HG02798 (cell line): ENCODE results near the gene PLA2G15.
A peak's percentile ranks its signal among the peaks of the same experiment; 100 is the strongest.

Source experiments
- ATAC-seq: cut with Tn5 transposase; IDR thresholded peaks from one replicate; pipeline ENCODE4 v1.9.1; 2021; ENCODE audit warnings: mild to moderate bottlenecking; ENCODE audit not compliant: unreplicated experiment, poor library complexity

PLA2G15 gene, protein sequence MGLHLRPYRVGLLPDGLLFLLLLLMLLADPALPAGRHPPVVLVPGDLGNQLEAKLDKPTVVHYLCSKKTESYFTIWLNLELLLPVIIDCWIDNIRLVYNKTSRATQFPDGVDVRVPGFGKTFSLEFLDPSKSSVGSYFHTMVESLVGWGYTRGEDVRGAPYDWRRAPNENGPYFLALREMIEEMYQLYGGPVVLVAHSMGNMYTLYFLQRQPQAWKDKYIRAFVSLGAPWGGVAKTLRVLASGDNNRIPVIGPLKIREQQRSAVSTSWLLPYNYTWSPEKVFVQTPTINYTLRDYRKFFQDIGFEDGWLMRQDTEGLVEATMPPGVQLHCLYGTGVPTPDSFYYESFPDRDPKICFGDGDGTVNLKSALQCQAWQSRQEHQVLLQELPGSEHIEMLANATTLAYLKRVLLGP

DNA sequence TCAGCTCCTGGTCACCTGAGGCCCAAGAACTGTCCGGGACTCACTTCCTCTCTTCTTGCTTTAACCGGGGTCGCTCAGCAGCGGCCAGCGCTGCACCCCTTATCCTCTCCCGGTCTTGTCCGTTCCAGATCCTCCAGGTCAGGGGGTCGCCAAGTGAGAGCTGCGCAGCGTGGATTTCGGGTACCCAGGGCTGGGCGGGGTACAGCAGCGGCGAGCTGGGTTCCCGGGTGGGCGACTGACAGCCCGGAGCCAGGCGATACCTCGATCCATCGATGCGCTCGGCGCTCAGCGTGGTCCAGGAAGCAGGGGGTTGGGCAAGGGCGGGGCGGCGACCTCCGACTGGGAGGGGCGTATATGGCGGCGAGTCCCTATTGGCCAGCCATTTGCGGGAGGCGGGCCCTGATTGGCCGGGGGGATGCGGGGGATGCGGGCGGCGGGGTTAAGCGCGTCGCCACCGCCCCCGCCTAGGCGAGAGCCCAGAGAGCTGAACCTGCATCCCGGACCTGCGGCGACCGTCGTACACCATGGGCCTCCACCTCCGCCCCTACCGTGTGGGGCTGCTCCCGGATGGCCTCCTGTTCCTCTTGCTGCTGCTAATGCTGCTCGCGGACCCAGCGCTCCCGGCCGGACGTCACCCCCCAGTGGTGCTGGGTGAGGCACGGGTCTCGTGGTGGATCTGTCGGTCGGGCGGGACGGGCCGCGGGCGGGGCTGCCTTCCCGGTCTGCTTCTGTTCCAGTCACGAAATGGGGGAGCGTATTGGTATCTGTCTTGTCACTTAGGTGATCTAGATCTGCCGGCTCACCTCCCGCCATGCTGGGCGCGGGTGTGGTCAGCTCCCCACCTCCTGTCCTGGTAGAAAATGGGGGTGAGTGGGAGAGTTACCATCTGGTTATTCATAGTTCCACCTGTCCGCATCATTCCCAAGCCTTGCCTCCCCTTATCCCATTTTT lies at the start of gene PLA2G15:
Gene PLA2G15 (plus strand): TSS at position 471 of the 951 bp plus-strand sequence. CDS start 54 bp downstream, at position 525.
- peak; percentile 96 for ATAC-seq

DNA sequence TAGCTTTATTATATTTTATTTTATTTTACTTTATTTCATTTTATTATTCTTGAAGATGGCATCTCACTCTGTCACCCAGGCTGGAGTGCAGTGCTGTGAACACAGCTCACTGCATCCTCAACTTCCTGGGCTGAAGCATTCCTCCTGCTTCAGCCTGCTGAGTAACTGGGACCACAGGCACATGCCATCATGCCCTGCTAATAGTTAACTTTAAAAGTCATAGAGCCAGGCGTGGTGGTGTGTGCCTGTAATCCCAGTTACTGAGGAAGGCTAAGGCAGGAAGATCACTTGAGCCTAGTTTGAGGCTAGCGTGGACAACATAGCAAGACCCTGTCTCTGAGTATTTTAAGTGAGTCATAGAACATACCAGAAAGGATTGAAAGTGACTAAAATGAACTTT lies 47.9 kb upstream of the PLA2G15 start:
- no peak for ATAC-seq

DNA sequence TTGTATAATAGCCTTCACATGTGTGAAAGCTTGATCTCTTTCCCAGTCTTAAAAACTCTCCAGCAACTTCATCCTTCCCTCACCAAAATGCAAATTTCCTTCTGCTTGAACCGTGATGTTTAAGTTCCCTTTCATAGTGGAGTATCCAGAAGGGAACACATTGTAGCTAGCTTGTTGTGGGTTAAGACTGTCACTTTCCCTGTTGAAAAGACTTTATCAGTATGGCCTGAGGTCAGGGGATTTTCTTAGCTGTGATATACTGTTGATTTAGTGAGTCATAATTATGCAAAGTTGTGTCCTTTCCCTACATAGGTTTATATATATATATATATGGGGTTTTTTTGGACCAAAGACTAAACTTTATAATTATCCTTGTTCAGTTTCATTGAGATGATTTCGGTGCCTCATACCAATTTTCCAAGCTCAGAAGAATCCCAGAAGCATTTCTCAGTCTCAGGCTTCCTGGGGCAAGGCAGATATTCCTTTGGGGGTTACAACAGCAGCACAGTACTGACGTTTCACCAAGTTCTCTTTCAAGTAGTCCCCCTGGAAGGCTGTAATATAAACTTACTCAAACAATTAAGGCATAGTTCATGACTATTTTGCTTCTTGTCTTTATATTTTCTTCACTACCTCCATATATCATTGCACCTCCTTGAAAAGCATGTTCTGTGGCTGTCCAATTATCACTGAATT lies 44.9 kb upstream of the PLA2G15 start:
- ATAC-seq, result no peak

DNA sequence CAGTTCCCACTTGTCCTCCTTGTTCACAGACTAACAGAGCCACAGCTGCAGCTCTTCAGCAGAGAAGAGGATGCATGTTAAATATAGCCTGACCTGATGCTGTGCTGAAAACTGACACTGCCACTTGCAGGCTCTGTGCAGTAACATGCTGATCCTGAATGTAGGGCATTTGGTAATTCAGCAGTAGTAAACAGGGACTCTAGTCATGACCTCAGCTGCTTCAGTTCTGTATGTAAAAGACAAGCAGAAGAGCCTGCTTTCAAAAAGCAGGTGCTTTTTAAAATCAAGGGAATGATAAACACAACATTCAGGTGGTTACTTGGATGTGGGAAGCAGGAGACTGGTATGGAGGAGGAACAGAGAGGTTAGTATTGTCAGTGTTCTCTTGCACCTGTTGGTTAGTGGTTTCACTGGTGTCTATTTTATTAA lies 43.1 kb upstream of the PLA2G15 start:
- no peak for ATAC-seq

DNA sequence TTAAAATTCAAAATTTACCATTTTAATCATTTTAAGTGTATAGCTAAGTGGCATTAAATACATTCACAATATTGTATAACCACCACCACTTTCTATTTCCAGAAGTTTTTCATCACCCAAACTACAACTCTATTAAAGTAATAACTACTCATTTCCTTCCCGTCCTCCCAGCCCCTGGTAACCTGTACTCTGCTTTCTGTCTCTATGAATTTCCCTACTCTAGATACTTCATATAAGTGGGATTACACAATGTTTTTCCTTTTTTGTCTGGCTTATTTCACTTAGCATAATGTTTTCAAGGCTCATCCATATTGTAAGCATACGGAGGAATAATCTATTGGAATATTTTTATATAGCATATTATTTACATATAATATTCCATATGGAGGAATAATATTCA lies 38.9 kb upstream of the PLA2G15 start:
- ATAC-seq, result no peak

DNA sequence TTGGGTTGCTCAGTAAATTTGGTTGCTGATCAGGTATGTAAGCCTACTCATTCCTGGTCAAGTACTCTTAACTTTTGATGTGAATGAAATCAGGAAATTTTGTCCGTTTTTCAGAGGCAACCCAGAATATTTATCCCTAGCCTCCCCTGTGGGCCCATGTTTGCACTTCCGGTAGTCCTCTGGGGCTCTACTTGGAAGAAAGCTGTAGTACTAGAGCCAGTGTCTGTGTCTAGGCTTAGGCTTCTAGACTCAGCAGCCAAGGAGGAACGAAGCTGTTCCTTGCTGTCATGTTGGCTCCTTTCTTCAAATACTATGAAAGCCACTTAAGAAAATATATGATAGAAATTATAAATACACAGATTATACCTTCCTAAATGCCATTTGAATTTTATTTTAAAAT lies 30.4 kb upstream of the PLA2G15 start:
- ATAC-seq, result no peak

DNA sequence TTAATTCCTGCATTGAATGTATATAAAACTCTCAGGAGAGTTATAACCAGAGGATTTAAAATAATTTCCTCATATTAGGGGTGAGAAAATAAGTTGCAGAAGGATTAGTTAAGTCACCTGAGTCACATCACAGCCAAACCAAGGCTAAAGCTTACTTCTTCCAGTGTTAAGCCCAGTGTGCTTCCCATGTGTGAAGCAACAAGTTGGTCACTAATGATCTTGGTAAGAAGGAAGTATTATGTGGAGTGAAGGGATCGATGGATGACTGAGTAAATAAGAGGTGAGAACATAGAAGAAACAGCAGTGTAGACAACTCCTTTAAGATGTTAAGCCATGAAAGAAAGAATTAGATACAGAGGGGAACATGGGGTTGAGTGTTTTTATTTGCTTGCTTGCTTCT lies 29.9 kb upstream of the PLA2G15 start:
- no peak for ATAC-seq

DNA sequence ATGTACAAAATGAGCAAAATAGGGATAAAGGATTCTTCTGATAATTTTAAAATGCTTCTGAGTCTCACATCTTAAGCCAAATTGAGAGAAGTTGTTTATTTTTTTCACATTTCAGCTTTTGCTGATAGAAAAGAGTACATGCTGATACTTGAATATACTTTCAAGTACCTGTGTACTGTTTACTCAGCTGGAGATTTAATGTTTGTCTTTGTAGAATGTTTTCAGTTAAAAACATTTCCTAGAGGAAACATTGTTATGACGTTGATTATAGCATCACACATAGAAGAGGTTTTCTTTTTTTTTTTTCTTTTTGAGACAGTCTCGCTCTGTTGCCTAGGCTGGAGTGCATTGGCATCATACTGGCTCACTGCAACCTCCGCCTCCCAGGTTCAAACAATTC lies 28.9 kb upstream of the PLA2G15 start:
- ATAC-seq, result no peak

DNA sequence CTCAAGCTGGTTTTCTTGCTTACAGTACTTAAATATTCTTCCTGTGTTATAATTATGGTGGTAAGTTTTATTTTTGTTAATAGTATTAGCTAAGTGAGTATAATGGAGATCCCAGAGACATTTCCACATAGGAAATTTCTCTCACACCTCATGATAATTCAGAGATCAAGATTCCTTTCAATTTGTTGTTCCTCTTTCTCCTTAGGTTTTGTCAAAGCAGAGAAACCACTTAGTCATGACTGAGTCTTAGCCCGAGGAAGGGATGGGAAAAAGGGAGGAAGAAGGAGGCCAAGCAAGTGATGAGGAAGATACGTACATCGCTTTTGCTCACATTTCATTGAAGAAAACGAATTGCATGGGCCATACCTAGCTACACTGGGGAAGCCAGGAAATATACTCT lies 27.7 kb upstream of the PLA2G15 start:
- no peak for ATAC-seq

DNA sequence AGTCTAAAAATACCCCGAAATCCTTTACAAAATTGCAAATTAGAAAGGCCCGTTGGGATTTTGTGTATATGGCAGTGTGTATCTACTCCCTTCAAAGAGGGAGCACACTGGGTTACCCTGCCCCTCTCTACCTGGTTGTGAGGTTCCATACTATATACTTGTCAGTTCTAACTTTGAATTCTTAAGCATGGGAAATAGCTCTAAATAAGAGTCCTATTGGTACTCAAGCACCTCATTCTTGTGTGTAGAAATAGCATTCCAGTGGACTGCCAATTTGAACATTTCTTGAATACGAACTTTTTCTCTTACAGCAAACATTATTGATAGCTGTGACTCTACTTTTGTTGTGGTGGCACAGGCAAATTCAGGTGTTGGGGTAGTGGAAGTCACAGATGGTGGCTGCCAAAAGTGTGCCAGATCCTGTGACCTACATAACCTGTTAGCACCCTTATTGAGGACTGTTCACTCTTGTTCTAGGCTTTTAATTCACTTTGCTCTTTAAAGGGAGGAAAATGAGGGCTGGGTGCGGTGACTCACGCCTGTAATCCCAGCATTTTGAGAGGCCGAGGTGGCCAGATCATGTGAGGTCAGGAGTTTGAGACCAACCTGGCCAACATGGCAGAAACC lies 25.3 kb upstream of the PLA2G15 start:
- no peak for ATAC-seq

DNA sequence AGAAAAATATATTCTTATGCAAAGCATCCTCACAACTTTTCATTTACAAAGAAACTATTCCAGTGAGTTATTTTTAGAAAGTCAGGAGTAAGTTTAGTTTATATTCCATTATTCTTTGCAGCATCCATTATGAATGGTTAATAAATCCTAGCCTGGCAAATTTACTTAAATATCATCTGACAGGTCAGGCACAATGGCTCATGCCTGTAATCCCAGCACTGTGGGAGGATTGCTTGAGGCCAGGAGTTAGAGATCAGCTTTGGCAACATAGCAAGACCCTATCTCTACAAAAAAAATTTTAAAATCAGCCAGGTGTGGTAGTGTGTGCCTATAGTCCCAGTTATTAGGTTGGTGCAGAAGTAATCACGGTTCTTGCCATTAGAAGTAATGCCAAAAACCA lies 22.1 kb upstream of the PLA2G15 start:
- ATAC-seq, result no peak

DNA sequence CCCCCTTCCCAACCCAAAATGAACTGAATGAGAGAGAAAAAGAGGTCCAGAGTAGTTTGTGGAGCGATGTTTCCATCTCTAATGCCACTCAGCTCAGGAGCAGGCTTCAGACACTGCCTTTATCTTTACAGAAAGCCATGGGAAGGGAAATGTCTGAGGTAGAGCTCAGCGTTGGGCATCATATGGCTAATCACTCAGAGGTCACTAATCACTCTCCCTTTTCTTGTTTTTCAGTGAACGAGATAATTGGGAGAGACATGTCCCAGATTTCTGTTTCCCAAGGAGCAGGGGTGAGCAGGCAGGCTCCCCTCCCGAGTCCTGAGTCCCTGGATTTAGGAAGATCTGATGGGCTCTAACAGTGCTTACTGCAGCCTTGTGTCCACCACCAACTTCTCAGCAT lies 19.1 kb upstream of the PLA2G15 start:
- ATAC-seq, result no peak

DNA sequence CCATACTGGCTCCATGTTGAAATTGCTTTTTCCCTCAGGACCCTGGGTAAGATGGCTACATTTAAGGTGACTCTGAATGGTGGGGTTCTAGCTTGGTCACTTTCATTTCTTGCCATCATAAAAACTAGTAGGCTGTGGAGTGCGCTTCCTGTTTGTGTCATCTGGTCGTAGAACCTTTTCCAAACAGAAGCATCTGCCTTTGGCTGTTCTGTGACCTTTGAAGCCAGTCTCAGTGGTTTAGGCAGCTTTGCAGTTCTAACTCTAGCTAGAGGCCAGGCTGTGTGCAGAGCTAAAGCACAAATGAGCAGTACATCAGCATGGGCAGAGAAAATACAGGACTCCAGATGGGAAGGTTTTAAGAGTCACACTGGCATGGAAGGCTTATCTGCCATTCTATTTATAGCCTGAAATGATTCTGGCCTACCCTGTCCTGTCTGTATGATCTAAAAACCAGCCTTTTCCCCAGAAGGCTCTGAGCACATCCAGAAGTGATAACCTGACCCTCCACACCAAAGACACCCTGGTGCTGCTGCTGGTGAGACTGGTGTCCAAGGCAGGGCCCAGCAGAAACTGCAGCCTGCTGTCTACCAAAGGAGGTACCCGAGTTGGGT lies 17.9 kb upstream of the PLA2G15 start:
- no peak for ATAC-seq

DNA sequence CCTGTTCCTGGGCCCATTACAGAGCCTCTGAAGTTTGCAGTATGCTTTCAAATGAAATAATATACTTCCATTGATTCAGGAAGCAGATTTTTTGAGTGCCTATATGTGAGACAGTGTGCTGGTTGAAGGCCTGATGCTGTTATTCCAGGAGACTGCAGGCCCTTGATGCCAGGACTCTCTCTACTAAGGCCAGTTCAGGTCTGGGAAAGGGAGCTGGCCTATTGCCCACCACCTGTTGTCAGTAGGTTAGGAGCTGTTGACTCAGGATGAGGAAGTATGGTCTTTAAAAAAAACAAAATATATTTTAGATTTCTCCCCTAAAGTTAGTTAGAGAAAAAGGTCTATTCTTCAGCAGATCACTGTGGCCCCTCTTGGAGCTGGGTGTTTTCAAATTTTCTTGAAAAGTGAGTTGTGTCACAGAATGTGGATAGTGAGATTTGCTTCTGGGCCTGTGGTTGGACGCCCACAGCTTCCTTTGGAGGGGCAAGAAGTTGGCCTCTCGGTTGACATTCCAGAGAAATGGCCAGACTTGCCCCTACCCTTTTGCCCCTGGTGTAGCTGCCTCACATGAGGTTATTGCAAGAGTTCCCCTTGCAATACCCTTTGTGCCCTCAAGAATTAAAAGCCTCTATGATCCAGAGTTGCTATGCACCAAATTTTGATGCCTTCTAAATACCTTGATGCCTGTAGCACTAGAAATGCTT lies 17.2 kb upstream of the PLA2G15 start:
- ATAC-seq, result no peak

DNA sequence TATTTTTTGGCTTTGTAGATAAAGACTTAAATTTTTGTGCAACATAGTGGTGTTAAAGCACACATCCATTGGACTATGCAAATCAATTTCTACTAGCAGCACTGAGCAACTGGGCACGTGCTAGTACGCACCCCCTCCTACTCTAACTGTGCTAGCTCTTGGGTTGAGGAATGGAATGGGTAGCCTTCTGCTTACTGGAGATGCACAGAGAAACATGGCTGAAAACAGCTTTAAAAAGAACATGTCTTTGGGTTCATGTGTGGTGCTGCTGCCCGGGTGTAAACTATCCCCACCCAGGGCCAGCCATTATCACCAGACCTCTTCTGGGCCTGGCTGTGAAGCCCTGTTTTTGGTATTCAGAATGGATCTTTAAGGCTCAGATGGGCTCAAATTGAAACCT lies 16.5 kb upstream of the PLA2G15 start:
- ATAC-seq, result no peak

DNA sequence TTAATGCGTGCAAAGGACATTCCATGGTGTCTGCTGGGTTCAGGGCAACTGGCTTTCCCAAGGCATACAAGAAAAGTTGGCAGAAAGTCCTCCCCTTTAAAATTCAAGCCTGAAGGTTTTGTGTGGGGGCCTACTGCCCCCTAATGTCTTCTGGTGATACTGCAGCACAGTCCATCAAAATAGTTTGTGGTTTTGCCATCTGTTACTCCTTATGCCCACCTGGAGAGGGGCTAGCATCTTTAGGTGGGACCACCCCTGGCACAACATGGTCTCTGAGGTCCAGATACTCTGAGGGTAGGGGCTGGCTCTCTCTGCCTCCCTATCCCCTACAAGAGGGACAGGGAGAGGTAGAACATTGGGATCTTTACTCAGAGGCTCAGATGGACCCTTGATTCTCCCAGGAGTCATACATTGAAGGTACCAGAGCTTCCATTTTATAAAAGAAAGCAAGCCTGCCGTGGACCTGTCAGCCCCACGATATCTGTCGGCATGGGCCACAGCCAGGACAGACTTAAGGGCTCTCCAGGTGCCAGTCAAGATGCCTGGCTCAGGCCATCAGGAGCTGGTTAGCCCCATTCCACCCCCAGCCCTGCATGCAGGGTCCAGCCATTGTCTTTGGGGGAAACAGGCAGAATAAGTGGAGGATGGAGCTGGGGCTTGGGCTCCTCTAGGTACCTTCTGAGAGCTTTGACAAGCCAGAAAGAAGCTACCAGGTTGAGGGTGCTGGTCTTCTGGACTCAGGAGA lies 15.6 kb upstream of the PLA2G15 start:
- ATAC-seq, result no peak

DNA sequence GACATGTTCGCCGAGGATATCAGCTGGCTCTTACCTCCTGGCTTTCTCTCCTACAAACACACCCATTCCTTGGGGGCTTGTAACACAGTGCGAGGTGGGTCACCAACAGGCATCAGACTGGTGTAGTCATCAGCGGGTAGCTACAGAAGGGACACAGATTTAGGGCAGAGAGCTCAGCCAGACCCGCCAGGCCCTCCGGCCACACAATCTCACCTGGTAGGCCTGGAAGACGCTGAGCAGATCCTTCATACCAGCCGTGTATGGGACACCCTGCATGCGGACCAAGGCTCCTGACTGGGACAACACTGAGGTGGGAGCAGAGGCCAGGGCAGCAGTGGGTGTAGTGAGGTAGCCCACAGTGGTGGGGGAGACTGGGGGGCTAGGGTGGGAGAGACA lies 15.0 kb upstream of the PLA2G15 start:
- no peak for ATAC-seq

DNA sequence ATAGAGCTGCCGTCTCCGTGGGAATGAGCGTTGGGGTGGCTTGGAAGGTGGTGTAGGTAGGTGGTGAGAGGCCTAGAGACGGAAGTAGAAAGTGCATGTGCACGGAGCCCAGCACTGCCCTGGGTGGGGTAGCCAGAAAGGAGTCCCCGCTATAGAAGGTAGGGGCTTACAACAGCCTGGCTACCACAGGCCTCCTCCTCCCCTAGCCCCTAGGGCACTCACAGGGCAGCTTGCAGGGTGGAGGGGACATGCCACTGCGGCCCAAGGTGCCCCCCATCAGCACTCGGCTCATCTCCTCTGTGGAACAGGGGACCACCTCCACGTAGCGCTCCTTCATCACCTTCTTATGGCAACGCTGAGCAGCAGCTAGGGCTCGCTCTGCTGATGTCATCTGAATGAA lies 14.2 kb upstream of the PLA2G15 start:
- no peak for ATAC-seq
